GM21390 (cell line): Measurements from ENCODE around the gene AP1M1.
A peak's percentile ranks its signal among the peaks of the same experiment; 100 is the strongest.
"Not testable (repeated sequence)": the region's sequence is repeated elsewhere in the genome, so short reads cannot be mapped to it uniquely, and the experiment has no call there.

Source experiments
- ATAC-seq: cut with Tn5 transposase; IDR thresholded peaks from one replicate; pipeline ENCODE4 v1.9.1; 2021; ENCODE audit not compliant: unreplicated experiment

The AP1M1 gene

DNA sequence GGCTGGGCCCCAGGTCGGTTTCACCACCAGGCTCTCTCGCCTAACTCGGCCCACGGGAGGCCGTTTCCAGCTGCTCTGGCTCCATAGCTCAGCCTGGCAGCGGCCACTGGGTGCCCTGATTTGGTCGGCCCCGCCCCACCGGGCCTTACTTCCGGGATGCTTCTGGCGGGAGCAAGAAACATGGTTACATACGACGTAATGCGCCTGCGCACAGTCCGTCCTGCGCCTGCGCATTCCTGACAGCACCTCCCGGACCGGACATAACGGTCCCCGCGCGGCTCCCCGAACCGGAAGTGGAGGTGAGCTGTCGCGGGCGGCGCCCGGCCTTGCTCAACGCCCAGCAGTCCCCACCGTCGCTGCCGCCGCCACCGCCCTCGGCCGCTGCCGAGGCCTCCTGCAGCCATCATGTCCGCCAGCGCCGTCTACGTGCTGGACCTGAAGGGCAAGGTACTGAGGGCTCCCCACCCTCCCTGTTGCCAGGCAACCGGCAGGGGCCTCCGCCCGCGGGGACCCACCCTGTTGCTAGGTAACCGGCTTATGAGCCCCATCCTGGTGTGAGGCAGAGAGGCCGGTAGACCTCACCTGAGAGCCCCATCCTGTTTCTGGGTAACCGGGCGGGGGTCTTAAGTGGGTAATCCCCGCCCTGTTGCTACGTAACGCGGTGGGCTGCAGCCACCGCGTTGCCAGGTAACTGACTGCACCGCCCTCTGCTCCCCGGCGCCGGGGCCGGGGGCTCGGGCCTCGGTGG is at the start of gene AP1M1:
AP1M1 (plus strand) TSS at position 290 of the 748 bp plus-strand sequence; CDS start at position 406, 116 bp downstream.
- ATAC-seq: peak; percentile 78

GRCh38 chr19:16148443-16149229 is 49.1 kb upstream of the AP1M1 start:
- no peak for ATAC-seq

DNA sequence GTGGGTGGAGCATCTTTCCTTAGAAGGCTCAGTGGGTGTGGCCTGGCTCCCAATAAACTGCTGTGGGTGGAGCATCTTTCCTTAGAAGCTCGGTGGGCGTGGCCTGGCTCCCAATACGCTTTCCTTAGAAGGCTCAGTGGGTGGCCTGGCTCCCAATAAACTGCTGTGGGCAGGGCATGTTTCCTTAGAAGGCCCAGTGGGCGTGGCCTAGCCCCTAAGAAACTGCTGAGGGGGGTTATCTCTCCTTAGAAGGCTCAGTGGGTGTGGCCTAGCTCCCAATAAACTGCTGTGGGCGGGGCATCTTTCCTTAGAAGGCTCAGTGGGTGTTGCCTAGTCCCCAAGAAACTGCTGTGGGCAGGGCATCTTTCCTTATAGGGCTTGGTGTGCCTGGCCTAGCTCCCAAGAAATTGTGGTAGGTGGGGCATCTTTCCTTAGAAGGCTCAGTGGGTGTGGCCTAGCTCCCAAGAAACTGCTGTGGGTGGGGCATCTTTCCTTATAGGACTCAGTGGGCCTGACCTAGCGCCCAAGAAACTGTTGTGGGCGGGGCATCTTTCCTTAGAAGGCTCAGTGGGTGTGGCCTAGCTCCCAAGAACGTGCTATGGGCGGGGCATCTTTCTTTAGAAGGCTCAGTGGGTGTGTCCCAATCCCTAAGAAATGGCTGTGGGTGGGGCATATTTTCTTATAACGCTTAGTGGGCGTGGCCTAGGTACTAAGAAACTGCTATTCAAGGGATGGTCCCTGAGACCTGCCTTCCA is 44.0 kb upstream of the AP1M1 start:
- no peak for ATAC-seq

- ATAC-seq: no peak
These were observed 43.2 kb upstream of the AP1M1 start for GRCh38 chr19:16154557-16154956.

- ATAC-seq: no peak
These were observed 42.6 kb upstream of the AP1M1 start for GRCh38 chr19:16155128-16155527.

DNA sequence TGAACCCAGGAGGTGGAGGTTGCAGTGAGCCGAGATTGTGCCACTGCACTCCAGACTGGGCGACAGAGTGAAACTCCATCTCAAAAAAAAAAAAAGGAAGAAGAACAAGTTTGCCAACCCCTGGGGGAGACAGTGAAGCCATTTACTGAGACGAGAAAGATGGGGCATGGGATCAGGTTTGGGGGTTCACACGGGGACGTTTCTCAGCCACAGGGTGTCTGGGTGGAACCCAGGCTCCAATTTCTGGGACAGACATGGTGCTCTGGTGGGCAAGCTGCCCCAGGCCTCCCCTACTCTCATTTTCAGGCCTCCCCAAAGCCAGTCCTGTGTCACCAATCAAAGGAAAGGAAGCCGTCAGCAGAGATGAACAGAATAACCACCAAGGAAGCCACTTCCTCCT is 40.8 kb upstream of the AP1M1 start:
- no peak for ATAC-seq

DNA sequence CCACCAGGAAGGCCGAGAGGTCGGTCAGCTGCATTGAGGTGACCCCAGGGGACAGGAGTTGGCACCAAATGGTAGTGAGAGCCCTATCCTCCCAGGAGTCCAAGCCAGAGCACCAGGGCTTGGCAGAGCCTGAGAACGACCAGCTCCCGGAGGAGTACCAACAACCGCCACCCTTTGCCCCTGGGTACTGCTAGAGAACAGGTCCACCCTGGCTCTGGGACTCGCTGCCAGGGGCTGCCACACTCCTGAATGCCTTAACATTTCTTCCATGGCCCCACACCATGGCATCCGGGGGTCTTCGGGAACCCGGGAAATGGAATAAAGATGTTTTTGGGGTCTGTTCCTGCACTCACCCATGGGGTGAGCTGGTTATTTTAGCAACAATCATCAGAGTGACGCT is 40.1 kb upstream of the AP1M1 start:
- ATAC-seq: no peak

- no peak for ATAC-seq
These were observed 38.1 kb upstream of the AP1M1 start for GRCh38 chr19:16159655-16160054.

GRCh38 chr19:16160445-16160942 is 37.2 kb upstream of the AP1M1 start:
- ATAC-seq: no peak

DNA sequence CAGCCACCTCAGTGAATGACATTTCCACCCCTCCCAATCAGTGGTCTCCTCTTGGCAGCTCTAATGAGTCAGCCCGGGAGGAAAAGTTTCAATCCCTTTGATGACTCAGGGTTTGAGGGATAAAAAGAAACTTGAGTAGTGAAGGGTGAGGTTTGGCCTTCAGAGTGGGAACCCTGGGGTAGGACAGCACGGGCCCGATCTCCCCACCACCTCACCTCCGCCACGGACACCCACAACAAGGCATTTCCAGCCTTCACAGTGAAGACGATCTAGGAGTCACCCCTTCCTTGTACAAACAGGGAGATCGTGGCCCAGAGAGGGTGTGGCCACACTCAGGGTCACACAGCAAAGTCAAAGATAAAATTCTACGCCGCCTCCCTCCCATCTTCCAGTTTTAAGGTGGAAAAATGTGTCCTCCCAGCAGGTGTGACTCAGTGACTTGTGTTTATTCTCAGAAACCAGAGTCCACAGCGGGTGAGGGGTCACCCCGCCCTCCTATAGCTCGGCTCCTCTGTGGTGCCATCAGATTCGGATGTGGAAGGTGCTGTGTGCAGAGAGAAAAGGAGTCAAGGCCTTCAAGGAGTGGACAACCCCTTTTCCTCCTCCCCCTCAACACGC is 36.7 kb upstream of the AP1M1 start:
- ATAC-seq: no peak

DNA sequence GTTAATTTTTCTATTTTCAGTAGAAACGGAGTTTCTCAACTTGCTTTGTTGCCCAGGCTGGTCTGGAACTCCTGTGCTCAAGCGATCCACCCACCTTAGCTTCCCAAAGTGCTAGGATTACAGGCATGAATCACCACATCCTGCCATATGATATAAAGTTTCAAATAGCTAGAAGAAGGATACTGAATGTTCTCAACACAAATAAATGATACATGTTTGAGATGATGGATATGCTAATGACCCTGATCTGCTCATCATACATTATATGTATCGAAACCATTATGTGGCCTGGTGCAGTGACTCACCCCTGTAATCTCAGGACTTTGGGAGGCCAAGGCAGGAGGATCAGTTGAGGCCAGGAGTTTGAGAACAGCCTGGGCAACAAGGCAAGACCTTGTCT is 35.9 kb upstream of the AP1M1 start:
- no peak for ATAC-seq

GRCh38 chr19:16164222-16164890 is 33.4 kb upstream of the AP1M1 start:
- no peak for ATAC-seq

DNA sequence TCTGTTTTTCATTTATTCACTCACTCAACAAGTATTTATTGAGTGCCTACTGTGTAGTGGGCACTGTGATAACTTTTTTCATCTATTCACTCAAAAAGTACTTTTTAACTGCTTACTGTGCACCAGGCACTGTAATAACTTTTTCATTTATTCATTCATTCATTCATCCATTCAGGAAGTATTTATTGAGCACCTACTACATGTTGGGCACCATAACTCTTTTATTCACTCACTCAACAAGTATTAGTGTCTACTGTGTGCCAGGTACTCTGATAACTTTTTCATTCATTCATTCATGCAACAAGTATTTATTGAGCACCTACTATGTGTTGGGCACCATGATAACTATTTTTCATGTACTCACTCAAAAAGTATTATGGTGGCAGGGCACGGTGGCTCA is 31.3 kb upstream of the AP1M1 start:
- ATAC-seq: no peak

DNA sequence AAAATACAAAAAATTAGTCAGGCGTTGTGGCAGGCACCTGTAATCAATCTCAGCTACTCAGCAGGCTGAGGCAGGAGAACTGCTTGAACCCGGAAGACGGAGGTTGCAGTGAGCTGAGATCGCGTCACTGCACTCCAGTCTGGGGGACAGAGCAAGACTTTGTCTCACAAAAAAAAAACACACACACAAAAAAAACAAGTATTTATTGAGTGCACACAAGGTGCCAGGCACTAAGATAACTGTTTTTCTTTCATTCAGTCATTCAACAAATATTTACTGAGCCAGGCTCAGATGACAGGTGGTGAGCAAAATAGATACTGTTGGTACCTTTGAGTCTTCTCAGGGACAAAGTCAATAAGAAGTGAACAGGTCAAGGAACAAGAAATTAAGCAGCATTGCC is 30.7 kb upstream of the AP1M1 start:
- no peak for ATAC-seq

DNA sequence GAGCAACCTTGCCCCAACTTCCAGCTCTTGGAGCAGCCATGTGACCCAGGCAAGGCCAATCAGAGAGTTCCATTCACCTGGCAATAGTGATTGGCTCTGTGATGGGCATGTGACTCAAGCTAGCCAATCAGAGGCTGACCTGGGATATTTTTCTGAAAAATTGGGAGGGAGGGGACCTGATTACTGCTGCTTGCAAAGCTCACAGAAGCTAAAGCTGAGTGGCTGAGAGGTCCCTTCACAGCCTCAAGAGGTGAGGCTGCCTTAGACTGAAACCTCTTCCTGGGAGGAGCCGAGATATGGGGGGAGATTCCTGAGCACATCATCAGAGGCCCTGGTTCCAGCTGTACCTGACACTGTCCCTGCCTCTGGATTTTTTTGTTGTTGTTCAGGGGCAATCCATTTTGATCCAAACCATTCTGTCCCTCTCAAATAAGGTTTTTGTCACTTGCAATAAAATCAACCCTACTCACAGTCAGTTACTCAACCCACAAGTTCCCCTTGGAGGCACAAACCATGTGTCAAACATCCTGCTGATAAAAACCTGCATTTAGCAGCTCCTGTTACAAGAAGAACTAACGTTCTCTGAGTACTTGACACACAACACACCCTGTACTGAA is 29.1 kb upstream of the AP1M1 start:
- ATAC-seq: no peak

DNA sequence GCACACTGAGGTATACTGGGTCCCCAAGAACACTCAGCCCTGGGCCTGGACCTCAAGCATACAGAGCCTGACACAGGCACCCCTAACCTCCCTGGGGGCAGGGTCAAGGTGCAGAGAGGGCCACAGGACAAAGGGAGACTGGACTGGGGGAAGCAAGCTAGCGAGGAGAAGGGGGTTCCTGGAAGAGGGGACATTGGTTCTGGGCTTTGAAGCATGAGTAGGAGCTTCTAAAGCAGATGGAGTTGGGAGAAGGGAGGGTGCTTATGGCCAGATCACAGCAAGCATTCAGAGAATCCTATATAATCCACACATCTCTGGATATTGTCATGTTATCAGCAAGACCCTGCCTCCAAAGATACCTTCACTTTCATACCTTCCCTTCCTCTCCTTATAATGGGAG is 27.6 kb upstream of the AP1M1 start:
- ATAC-seq: no peak

DNA sequence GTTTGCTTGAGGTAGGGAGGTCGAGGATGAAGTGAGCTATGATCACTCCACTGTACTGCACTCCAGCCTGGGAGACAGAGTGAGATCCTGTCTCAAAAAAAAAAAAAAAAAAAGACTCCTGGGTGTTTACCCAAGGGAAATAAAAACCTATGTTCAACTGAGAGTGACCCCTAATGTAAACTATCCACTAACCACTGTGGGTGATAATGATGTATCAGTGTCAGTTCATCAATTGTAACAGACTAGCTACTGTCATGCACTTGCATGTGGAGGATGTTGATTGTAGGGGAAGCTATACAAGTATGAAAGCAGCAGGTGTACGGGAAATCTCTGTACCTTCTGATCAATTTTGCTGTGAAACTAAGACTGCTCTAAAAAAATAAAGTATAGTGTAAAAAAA is 21.8 kb upstream of the AP1M1 start:
- no peak for ATAC-seq

DNA sequence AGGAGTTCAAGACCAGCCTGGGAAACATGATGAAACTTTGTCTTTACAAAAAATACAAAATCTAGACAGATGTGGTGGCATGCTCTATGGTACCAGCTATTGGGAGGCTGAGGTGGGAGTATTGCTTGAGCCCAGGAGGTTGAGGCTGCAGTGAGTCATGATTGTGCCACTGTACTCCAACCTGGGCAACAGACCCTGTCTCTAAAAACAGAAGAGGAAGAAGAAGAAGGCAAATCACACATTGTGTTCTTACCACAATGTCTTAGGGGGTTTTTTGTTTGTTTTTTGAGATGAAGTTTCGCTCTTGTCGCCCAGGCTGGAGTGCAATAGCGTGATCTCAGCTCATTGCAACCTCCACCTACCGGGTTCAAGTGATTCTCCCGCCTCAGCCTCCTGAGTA is 18.8 kb upstream of the AP1M1 start:
- ATAC-seq: not testable (repeated sequence)

DNA sequence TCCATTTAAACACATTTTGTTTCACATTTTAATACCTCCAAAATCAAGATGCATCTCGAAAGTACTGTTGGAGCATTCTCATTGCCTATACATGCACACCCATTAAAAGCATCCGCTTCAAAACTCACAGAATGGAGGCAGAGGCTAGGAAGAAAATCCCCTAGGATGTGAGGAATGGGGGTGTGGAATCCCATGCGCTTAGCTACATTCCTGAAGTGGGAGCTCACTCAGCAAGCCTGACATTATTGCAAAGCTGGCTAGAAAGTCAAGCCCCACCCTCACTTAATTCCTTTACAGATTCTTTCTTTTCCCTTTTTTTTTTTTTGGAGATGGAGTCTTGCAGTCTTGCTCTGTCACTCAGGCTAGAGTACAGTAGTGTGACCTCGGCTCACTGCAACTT is 17.1 kb upstream of the AP1M1 start:
- ATAC-seq: no peak

- no peak for ATAC-seq
These were observed 13.0 kb upstream of the AP1M1 start for GRCh38 chr19:16184665-16185122.
